ENCODE results near the gene SUPT7L.
"Not testable (repeated sequence)": the region's sequence is repeated elsewhere in the genome, so short reads cannot be mapped to it uniquely, and the experiment has no call there.

Gene SUPT7L

GRCh38 chr2:27634291-27634690, 29.1 kb downstream of the SUPT7L start:
- Histone ChIP-seq H3K27ac (ENCODE audit: extremely low read depth, low read depth, low read length) (no peak overlapping the region), H3K9me3 (ENCODE audit: control insufficient read depth, insufficient read depth, low read depth, low read length) (no peaks in the 10 kb centered on the region), H3K4me1 (ENCODE audit: control insufficient read depth, insufficient read depth, low read length) (no peaks in the 10 kb centered on the region), H3K36me3 (ENCODE audit: control insufficient read depth in 2 of 2, insufficient read depth in 1 of 2, low read length in 2 of 2) (peaks cover 71 to 75% of the 10 kb centered on the region in 2 experiments), H3K4me3 (ENCODE audit: low read depth, low read length) (no peak overlapping the region)
- ChIA-PET POLR2A (interaction anchor here (0.8 kb wide), 1 partner anchor 206 kb away, joined by 3 read pairs; the partner anchor contains the start of gene NRBP1), CTCF (no interaction called here)
- TF ChIP-seq ZBTB20 (tag by site-specific recombination; IDR thresholded peaks at IDR 0.05), result no peak
- no peak for TF ChIP-seq ZNF549 (tag by site-specific recombination; IDR thresholded peaks at IDR 0.05)
- TF ChIP-seq, protein P1, sequence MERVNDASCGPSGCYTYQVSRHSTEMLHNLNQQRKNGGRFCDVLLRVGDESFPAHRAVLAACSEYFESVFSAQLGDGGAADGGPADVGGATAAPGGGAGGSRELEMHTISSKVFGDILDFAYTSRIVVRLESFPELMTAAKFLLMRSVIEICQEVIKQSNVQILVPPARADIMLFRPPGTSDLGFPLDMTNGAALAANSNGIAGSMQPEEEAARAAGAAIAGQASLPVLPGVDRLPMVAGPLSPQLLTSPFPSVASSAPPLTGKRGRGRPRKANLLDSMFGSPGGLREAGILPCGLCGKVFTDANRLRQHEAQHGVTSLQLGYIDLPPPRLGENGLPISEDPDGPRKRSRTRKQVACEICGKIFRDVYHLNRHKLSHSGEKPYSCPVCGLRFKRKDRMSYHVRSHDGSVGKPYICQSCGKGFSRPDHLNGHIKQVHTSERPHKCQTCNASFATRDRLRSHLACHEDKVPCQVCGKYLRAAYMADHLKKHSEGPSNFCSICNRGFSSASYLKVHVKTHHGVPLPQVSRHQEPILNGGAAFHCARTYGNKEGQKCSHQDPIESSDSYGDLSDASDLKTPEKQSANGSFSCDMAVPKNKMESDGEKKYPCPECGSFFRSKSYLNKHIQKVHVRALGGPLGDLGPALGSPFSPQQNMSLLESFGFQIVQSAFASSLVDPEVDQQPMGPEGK (tag by site-specific recombination; IDR thresholded peaks at IDR 0.05), result no peak
- TF ChIP-seq, protein P2, sequence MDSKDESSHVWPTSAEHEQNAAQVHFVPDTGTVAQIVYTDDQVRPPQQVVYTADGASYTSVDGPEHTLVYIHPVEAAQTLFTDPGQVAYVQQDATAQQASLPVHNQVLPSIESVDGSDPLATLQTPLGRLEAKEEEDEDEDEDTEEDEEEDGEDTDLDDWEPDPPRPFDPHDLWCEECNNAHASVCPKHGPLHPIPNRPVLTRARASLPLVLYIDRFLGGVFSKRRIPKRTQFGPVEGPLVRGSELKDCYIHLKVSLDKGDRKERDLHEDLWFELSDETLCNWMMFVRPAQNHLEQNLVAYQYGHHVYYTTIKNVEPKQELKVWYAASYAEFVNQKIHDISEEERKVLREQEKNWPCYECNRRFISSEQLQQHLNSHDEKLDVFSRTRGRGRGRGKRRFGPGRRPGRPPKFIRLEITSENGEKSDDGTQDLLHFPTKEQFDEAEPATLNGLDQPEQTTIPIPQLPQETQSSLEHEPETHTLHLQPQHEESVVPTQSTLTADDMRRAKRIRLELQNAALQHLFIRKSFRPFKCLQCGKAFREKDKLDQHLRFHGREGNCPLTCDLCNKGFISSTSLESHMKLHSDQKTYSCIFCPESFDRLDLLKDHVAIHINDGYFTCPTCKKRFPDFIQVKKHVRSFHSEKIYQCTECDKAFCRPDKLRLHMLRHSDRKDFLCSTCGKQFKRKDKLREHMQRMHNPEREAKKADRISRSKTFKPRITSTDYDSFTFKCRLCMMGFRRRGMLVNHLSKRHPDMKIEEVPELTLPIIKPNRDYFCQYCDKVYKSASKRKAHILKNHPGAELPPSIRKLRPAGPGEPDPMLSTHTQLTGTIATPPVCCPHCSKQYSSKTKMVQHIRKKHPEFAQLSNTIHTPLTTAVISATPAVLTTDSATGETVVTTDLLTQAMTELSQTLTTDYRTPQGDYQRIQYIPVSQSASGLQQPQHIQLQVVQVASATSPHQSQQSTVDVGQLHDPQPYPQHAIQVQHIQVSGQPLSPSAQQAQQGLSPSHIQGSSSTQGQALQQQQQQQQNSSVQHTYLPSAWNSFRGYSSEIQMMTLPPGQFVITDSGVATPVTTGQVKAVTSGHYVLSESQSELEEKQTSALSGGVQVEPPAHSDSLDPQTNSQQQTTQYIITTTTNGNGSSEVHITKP (tag by site-specific recombination; IDR thresholded peaks at IDR 0.05), result no peak
- no peak for TF ChIP-seq PRDM6 (tag by site-specific recombination; IDR thresholded peaks at IDR 0.05)

- not testable (repeated sequence) for H3K27ac ChIP-seq (ENCODE audit: extremely low read depth, low read depth, low read length); H3K9me3 ChIP-seq (ENCODE audit: control insufficient read depth, insufficient read depth, low read depth, low read length); H3K4me3 ChIP-seq (ENCODE audit: low read depth, low read length); H3K4me1 ChIP-seq (ENCODE audit: control insufficient read depth, insufficient read depth, low read length)
- peaks cover 38 to 46% of the 10 kb centered on the region in 2 experiments for H3K36me3 ChIP-seq (ENCODE audit: control insufficient read depth in 2 of 2, insufficient read depth in 1 of 2, low read length in 2 of 2)
- TF ChIP-seq ZNF362 (tag by site-specific recombination; IDR thresholded peaks at IDR 0.05), result peak; percentile 59; the same call in 1 of the 2 replicates
- POLR2A ChIA-PET, result interaction anchor here (0.6 kb wide), 1 partner anchor 1264 kb away, joined by 4 read pairs; the partner anchor contains the start of gene WDR43
- CTCF ChIA-PET, result interaction anchor here (0.6 to 1.0 kb wide), 4 partner anchors 21 to 568 kb away, joined by 3 read pairs; no protein-coding TSS in a partner anchor
Observed at GRCh38 chr2:27630257-27630656, 33.2 kb downstream of the SUPT7L start.

DNA sequence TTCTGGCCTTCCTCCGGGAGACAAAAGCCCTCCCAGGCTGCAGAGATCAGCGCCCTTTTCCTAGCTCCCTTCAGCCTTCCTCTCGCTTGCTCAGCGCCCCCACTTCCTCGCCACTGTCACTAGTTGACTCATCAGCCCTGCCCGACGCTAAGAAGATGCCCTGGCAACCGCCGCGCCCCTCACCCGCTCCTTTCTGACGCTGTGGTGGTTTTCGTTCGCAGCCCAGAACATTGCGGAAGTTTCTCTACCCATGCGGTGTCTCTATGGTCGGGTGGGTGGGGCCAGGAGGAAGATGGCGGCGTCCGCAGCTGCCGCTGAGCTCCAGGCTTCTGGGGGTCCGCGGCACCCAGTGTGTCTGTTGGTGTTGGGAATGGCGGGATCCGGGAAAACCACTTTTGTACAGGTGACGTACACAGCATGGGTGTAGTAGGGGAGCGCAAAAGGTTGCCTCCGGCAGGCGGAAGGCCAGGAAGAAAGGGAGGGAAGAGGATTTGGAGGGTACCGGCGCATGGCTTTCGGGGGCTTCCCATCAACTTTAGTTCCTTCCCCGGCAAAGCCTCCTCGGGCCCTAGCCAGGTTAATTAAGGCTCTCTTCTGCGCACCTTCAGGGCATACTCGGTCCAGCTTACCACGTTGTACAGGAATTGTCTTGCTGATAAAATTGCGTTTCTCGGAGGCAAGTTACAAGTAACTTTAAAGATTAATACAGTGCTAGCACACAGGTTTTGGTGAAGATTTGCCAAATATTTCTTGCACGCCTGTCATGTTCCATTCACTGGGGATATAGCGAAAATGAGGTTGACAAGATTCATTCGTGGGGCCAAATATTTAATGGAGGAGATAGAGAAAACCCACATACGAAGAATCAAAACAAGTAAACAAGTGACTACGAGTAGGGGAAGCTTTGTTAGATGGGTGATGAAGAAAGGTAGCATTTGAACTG, 34.4 kb downstream of the SUPT7L start, which contains the start of the genes CCDC121 and GPN1:
TSS of gene CCDC121 (minus strand) at position 246 of the 943 bp plus-strand sequence. CDS start 1,213 bp downstream, outside the sequence.
TSS of gene GPN1 (plus strand) at position 284 of the 943 bp plus-strand sequence. CDS start at position 293, 9 bp downstream.
- ChIA-PET POLR2A (interaction anchor here (0.7 to 3.6 kb wide), 8 partner anchors 26 to 578 kb away, joined by 3 to 19 read pairs (median 4); partner anchors contain the start of genes AGBL5, NRBP1, PPM1G and SLC4A1AP), CTCF (interaction anchor here (0.6 to 1.0 kb wide), 5 partner anchors 23 to 1963 kb away, joined by 3 read pairs; no protein-coding TSS in a partner anchor)
- peak within 1 kb of the TSS; percentile 55 for H3K4me3 ChIP-seq (ENCODE audit: low read depth, low read length)
- H3K4me1 ChIP-seq (ENCODE audit: control insufficient read depth, insufficient read depth, low read length), result 0 out of 2 replicates have a peak, but pooled peaks cover 2% of the 10 kb centered on the region
- no peaks in the 10 kb centered on the region for H3K9me3 ChIP-seq (ENCODE audit: control insufficient read depth, insufficient read depth, low read depth, low read length)
- peaks cover 35 to 37% of the 10 kb centered on the region in 2 experiments for H3K36me3 ChIP-seq (ENCODE audit: control insufficient read depth in 2 of 2, insufficient read depth in 1 of 2, low read length in 2 of 2)
- peak within 1 kb of the TSS; percentile 42; the same call in 1 of the 2 replicates for H3K27ac ChIP-seq (ENCODE audit: extremely low read depth, low read depth, low read length)
- no peak for TF ChIP-seq PRDM6 (tag by site-specific recombination; IDR thresholded peaks at IDR 0.05)
- peak; percentile 31; the same call in 1 of the 2 replicates for TF ChIP-seq ZNF394 (tag by site-specific recombination; IDR thresholded peaks at IDR 0.05; ENCODE audit: borderline replicate concordance)
- no peak for TF ChIP-seq BCL11A (tag by site-specific recombination; IDR thresholded peaks at IDR 0.05; ENCODE audit: low read depth)
- no peak for TF ChIP-seq ZNF530 (tag by site-specific recombination; IDR thresholded peaks at IDR 0.05; ENCODE audit: low read depth)
- no peak for TF ChIP-seq ZNF280D (tag by site-specific recombination; IDR thresholded peaks at IDR 0.05)
- no peak for TF ChIP-seq ZNF391 (tag by site-specific recombination; IDR thresholded peaks at IDR 0.05; ENCODE audit: borderline replicate concordance, low read depth)
- no peak for TF ChIP-seq ZNF174 (tag by site-specific recombination; IDR thresholded peaks at IDR 0.05)
- TF ChIP-seq ZNF48 (tag by site-specific recombination; IDR thresholded peaks at IDR 0.05), result no peak

Measured in HEK293 (cell line).